ENCODE measurements around the gene KCTD18. TPM values are rescaled to one million over a fixed set of nuclear protein-coding genes. Genes with fewer than 3 reads are reported as not detected.
A peak's percentile ranks its signal among the peaks of the same experiment; 100 is the strongest.

The KCTD18 gene
- polyA plus RNA-seq, 3 donors = 14.2 to 17.0 (median 16.2) TPM

GRCh38 chr2:200490001-200490400, 19.9 kb downstream of the KCTD18 start:
- DNase-seq = no peak

- DNase-seq = no peak
These were observed 21.7 kb downstream of the KCTD18 start for GRCh38 chr2:200488169-200488568.

DNA sequence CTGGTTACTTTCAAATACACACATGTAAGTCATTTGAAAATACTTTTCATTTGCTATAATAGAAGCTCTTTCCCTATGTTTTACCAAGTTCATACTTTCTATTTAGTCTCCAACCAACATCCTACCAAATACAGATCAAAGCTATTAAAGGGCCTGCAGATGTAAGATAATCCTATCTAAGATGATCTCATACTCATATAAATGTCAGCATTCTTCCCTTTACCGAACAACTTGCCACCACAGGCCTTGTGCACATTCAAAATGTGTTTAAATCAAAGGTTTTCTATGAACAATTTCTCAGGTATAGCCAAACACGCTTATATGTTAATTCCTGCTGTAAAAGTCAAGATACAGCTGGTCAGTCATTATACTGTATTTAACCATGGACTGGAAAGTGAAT, 23.3 kb downstream of the KCTD18 start:
- no peak for DNase-seq

- no peak for DNase-seq
These were observed 24.9 kb downstream of the KCTD18 start for GRCh38 chr2:200484934-200485333.

GRCh38 chr2:200483729-200484198, 26.1 kb downstream of the KCTD18 start:
- peak; percentile 29 for DNase-seq

GRCh38 chr2:200482194-200482593, 27.7 kb downstream of the KCTD18 start:
- DNase-seq = no peak

DNA sequence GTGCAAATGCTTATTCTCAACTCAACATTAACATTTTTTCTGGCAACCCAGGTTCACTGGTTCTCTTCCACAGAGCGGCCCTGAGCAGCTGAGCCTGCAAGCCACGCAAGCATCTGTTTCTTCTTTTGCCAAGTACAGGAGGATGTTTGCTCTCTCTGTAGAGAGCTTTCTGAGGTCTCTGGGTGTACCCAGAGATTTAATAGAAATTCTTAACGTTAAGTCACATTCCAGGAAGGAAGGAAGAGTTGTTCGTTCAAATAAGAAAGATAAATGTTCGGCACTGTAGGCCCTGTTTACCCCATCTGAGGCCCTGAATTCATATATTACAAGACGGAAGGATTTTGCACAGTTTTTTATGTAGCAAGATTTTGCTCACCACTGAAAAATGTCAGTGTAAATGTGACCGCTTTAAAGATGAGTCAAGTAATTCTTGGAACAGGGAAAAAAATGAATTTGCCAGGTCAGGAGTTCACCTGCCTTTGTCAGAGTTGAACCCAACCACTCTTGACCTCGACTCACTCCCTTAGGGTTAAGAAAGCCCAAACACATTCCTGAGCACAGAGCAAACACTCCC, 30.1 kb downstream of the KCTD18 start:
- DNase-seq = no peak

DNA sequence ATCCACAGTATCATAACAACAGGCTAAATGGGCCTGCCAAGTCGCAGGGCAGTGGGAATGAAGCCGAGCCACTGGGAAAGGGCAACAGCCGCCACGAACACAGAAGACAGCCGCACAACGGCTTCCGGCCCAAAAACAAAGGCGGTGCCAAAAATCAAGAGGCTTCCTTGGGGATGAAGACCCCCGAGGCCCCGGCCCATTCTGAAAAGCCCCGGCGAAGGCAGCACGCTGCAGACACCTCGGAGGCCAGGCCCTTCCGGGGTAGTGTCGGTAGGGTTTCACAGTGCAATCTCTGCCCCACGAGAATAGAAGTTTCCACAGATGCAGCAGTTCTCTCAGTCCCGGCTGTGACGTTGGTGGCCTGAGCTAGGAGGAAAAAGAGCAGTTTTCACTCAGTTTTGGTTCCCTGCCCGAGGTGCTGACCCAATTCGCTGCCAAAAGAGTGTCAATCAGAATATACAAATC, 32.2 kb downstream of the KCTD18 start:
- DNase-seq = no peak

DNA sequence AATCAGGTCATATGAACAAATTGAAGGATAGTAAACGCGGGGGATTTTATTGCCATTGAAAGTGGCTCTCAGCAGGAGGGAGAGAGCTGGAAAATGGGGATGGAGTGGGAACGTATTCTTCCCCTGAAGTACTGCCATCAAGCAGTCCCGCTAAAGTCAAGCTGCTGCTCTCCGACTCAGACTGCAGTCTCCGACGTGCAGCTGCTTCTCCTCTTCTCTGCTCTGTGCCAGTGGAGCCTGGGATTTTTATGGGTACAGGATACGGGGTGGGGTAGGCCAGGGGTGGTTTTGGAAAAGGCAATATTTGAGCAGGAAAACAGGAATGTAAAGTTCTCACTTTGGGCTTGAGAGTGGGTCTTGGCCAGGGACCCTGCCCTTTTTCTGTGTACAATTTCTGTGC, 33.0 kb downstream of the KCTD18 start:
- DNase-seq = no peak

DNA sequence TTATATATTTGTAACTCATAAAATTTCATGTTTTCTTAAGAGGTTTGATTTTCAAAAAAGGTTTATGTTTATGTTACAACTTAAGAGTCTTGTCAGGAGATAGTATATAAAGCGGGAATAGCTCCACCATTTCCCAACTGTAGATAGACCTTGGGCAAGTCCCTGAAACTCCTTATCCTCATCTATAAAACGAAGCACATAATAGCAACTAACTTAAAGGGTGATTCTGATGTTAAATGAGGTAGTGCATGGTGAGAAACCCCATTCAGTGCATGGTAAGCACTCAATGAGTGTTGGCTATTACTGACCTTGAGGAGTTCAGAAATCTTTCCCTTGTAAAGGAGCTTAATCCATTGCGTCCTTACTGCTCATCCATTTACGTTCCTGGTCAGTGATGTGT, 34.1 kb downstream of the KCTD18 start:
- no peak for DNase-seq

GRCh38 chr2:200472853-200473464, 36.9 kb downstream of the KCTD18 start:
- no peak for DNase-seq

DNA sequence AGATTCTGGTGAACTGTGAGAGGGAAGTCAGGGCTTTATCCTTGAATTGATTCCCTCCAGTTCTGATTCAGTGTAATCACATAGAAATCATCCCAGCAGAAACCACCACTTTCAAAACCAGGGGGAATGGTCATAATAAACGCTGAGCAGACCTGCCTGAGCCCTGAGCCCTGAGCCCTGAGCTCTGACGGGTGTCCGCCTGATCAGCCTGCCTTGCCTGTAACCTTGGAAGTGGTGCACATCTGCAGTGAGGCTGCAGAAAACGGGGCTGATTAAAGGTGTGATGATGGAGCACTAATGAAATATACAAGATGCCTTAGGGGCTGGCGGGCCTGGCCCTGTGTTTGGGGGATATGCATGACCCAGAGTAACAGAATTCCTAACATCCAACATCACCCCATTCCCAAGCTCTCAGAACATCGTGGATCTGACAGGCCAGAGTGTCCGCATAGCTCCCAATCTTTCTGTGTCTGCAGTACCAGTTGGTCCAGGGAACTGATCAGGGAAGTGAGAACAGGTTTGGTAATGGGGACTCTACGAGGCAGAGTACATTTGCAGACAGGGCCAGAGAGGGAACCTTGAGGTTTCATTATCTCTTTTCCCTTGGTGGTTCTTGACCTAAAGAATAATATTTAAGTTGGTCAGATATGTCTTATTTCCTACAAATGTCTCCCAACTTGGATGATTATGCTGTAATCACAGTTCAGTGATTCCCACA, 37.8 kb downstream of the KCTD18 start:
- DNase-seq = no peak

DNA sequence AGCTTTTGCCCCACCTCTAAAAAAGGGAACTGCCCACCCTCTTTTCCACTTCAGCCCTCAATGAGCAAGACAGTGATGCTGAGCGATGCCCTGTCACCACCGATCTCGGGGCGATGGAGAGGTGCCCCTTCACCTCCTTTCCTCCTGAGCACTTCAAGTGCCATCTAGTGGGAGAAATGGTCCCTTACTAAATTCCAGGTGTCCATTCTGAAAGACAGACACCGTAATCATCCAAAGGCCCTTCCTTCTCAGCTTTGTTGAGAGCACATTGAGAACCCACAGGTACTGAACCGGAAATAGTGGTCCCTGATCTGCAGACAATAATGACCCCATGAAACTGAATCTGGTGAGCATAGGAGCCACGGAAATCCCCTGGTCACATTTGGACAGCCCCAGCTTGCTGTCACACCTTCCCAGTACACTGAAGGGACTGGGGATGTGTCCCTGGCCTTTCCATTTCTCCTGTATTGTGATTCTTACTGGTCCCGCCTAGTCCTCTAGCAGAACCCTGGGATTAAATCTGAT, 38.5 kb downstream of the KCTD18 start:
- no peak for DNase-seq

GRCh38 chr2:200470230-200470629, 39.6 kb downstream of the KCTD18 start:
- peak; percentile 39 for DNase-seq

DNA sequence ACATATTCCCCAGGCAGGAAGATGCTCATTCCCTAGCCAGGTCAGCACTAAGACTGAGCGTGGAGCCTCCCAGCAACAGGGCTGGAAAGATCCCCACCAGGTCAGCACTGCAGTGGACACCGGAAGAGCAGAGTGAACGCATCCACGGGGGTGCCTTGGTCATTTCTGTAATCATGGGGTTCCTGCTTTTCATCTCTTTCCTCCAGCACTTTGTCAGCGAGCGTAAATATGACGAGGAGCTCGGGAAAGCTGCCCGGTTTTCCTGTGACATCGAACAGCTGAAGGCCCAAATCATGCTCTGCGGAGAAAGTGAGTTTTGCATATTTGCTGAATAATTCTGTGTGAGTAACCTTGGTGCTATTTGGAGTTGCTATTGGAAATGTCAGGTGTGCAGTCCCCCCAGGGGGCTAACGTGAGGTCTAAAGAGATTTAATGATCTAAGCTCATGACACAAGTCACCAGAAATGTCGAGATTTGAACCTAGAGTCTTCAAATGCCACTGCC, 40.1 kb downstream of the KCTD18 start:
- DNase-seq = no peak

DNA sequence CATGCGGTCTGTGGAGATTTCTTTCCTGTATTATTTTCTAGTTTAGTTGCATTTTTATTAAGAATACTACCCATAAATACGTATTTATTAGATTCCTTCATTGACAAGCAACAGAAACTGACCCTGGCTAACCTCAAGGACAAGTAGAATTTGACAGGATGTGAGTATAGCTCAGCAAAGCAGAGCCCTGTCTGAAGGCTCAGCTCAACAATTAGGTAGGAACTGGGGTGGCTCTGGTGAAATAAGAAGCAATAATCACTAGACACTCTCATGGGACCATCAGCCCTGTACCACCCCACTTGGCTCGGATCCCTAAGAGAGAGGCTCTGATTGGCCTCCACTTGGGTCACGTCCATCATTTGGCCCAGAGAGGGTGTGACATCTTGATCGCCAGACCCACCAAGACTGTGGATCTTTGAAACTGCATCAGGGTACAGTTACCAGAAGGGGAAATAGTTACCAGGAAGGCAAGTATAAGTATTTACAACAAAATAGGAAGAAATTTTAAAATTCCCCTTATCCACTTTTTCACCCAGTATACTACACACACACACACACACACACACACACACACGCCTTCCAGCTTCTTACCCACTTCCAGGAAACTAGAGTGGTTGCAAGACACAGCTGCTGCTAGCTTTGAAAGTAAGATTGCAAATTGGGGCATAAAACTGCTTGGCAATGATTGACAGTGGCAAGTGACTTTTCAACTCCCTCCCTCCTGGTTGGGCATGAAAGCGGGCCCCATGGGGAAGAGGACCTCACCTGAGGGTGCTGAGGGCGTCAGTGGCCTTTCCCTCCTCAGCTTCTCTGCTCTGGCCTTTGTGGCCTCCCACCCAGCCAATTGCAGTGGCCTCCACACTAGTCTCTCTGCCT, 41.8 kb downstream of the KCTD18 start:
- no peak for DNase-seq

GRCh38 chr2:200466425-200467418, 43.1 kb downstream of the KCTD18 start:
- DNase-seq = no peak

GRCh38 chr2:200463452-200463851, 46.4 kb downstream of the KCTD18 start:
- no peak for DNase-seq

DNA sequence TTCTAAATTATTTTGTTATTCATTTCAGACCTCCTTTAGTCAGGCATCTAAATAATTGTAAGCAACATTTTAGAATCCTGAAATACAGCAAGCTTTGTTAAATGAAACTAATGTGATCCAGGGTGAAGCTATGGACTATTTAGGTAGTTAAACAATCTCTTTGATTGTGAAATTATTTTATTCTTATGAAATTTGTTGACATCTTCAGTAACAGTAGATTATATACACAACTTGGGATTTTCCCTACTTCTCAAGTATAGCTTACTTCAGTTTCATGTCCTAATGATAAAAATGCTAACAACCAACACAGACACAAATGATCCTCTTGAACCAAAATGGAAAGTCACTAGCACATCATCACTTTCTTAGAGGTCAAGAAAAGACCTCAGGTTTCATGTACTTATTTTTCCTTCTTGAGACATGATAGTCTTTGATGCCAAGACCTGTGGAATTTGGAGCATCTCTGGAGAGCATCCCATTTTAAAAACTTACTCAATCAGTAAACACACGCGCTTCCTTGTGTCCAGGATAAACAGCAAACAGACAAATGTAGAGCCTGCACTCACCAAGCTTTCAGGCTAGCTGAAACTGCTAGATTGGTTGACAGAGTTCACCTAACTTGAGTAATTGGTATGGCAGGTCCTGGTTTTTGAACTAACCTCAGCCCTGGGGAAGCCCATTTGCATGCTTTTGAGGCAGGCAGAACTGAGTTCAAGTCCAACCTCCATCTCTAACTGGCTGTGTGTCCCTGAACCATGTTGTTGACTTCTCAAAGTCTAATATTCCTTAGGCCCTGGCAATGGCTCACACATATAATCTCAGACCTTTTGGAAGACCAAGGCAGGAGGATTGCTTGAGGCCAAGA, 47.8 kb downstream of the KCTD18 start:
- DNase-seq = no peak
